K562 (cell line): ENCODE data around the gene COL6A1. TPM values are rescaled to one million over a fixed set of nuclear protein-coding genes. Genes with fewer than 3 reads are reported as not detected.

Experiments used
- ATAC-seq: fragments of 200-7000 bp; cut with Tn5 transposase; 3 replicates; pipeline ENCODE4 v1.9.1; 2020; ENCODE audit warnings: moderate library complexity
- BruUV-seq: library from RNA; stranded (reverse); fragments of 400-500 nt; replicated peaks from 2 replicates; lab custom pipeline; 2021; lab: Mats Ljungman, UMichigan
- CTCF ChIA-PET: fragments of 300-600 bp; formaldehyde crosslinking; extraction: SDS; loops from one replicate; lab custom pipeline; 2021; ENCODE audit warnings: low intra/inter-chr PET ratio; lab: Yijun Ruan, JAX
- POLR2A ChIA-PET: fragments of 300-600, 350-650 bp; sonication (Branson Sonifier 250); formaldehyde crosslinking; extraction: SDS; loops from one replicate; lab custom pipeline; 2021; ENCODE audit warnings: antibody characterized with exemption, inconsistent platforms; lab: Yijun Ruan, JAX
- DNase-seq, 4 experiments: peaks; one replicate each; pipeline versions ENCODE4 v3.0.0 to v3.0.0-alpha.2; 2011 to 2018; ENCODE audit warnings: low spot score in 3 of 4, mixed read lengths in 3 of 4; ENCODE audit errors: extremely low read depth in 1 of 4
- FAIRE-seq: peaks from 2 replicates; lab custom pipeline; 2011; peaks lifted over from hg19 to GRCh38; lab: Jason Lieb, UNC
- H2AFZ ChIP-seq: 2 replicates; pipeline ENCODE4 v1.6.0; 2011; ENCODE audit warnings: low read depth, low read length, control low read depth, inconsistent platforms
- H3K27ac ChIP-seq: fragments of 200-600 bp; 3 replicates; pipeline ENCODE4 v1.8.0; 2011; ENCODE audit warnings: low read depth, mild to moderate bottlenecking, control low read depth, inconsistent platforms, low read length, moderate library complexity, mixed read lengths; ENCODE audit errors: extremely low read depth
- H3K27me3 ChIP-seq, 2 experiments: fragments of 300-600 bp in 1 of 2; 2 replicates in 1 of 2; 3 replicates in 1 of 2; pipeline versions ENCODE4 v1.6.0 to v1.8.0; 2011; ENCODE audit warnings: inconsistent platforms in 2 of 2, low read length in 2 of 2, mild to moderate bottlenecking in 1 of 2, mixed read lengths in 1 of 2, moderate library complexity in 1 of 2; ENCODE audit not compliant: control insufficient read depth in 2 of 2, insufficient read depth in 2 of 2
- H3K36me3 ChIP-seq: fragments of 300-600 bp; 3 replicates; pipeline ENCODE4 v1.8.0; 2011; ENCODE audit warnings: mild to moderate bottlenecking, low read length, inconsistent platforms; ENCODE audit not compliant: control insufficient read depth, insufficient read depth
- H3K4me1 ChIP-seq, 2 experiments: fragments of 200-600 bp in 1 of 2; replicated peaks in 1 of 2; 2 replicates in 1 of 2; 3 replicates in 1 of 2; pipeline versions ENCODE4 v1.5.1 to v1.8.0; 2011; ENCODE audit warnings: inconsistent platforms in 2 of 2, low read length in 2 of 2, mild to moderate bottlenecking in 1 of 2, mixed read lengths in 1 of 2, moderate library complexity in 1 of 2; ENCODE audit not compliant: control insufficient read depth in 2 of 2, insufficient read depth in 2 of 2
- H3K4me2 ChIP-seq: 2 replicates; pipeline ENCODE4 v1.6.1; 2011; ENCODE audit warnings: low read length, control low read depth, inconsistent platforms, mixed read lengths; ENCODE audit not compliant: insufficient read depth
- H3K4me3 ChIP-seq: fragments of 200-600 bp; sonication (generic), shearing (Covaris generic); 2 replicates; pipeline ENCODE4 v1.5.1; 2016; ENCODE audit warnings: control low read depth, inconsistent platforms
- H3K79me2 ChIP-seq: fragments of 200-600 bp; 3 replicates; pipeline ENCODE4 v1.8.0; 2011; ENCODE audit warnings: low read length, inconsistent platforms; ENCODE audit not compliant: control insufficient read depth, insufficient read depth
- H3K9ac ChIP-seq, 2 experiments: 2 replicates each; pipeline versions ENCODE4 v1.6.0 to v1.6.1; 2011; ENCODE audit warnings: low read depth in 2 of 2, low read length in 2 of 2, control low read depth in 1 of 2, inconsistent platforms in 1 of 2, mild to moderate bottlenecking in 1 of 2, mixed read lengths in 1 of 2; ENCODE audit not compliant: insufficient read depth in 1 of 2
- H3K9me1 ChIP-seq: one replicate; pipeline ENCODE4 v1.6.0; 2011; ENCODE audit warnings: inconsistent platforms, mild to moderate bottlenecking, low read length, moderate library complexity; ENCODE audit not compliant: control insufficient read depth, insufficient read depth
- H3K9me3 ChIP-seq: replicated peaks from 2 replicates; pipeline ENCODE4 v1.5.1; 2011; ENCODE audit warnings: low read depth, low read length, inconsistent platforms; ENCODE audit not compliant: control insufficient read depth, insufficient read depth
- H4K20me1 ChIP-seq: replicated peaks from 2 replicates; pipeline ENCODE4 v1.6.1; 2011; ENCODE audit warnings: low read length, inconsistent platforms, mixed read lengths; ENCODE audit not compliant: control insufficient read depth, insufficient read depth
- ESRRA ChIP-seq: fragments of 450-650 bp; IDR thresholded peaks from 2 replicates; pipeline ENCODE4 v1.6.1; 2014; ENCODE audit warnings: low read depth, mild to moderate bottlenecking, moderate library complexity, borderline replicate concordance
- FOXK2 ChIP-seq, 2 experiments: fragments of 450-650 bp; IDR thresholded peaks in 1 of 2; conservative IDR thresholded peaks in 1 of 2; 2 replicates each; pipeline ENCODE4 v1.6.1; 2016; ENCODE audit warnings: low read depth in 2 of 2, mild to moderate bottlenecking in 1 of 2
- NRF1 ChIP-seq, 2 experiments: fragments of 450-650 bp; IDR thresholded peaks in 1 of 2; conservative IDR thresholded peaks in 1 of 2; 2 replicates each; pipeline ENCODE4 v1.6.1; 2014; ENCODE audit warnings: mild to moderate bottlenecking in 2 of 2
- ZBTB7A ChIP-seq: IDR thresholded peaks from 2 replicates; pipeline ENCODE4 v1.6.1; 2011; ENCODE audit warnings: low read depth, mild to moderate bottlenecking, low read length, moderate library complexity, borderline replicate concordance; ENCODE audit not compliant: control insufficient read depth
- WGBS: fragments of 100-300 bp; shearing (Covaris generic); methylation state at CpG from one replicate; pipeline ENCODE4 v1.1.6; 2016; ENCODE audit warnings: low coverage, mixed read lengths; ENCODE audit not compliant: insufficient coverage; ENCODE audit errors: missing lambda C conversion rate; 5-methylcytosine and 5-hydroxymethylcytosine counted together
- in situ Hi-C: fragments of 300-500 bp; cut with MboI; formaldehyde crosslinking; loops from 4 replicates; pipeline ENCODE4 v1.15.0; 2018; ENCODE audit warnings: inconsistent platforms, mixed read lengths
- intact Hi-C: fragments of 100-400 bp; cut with micrococcal nuclease; formaldehyde crosslinking; loops from 2 replicates; pipeline ENCODE4 v1.14.2; 2022
- polyA plus RNA-seq, 8 experiments: library from polyadenylated mRNA; depleted of rRNA in 4 of 8; stranded (reverse) in 5 of 8; unstranded in 3 of 8; fragments of >200 nt; fragmentation: Nextera tagmentation in 2 of 8; fragmentation: Illumina TruSeq in 1 of 8; extraction: Ambion mirVana in 2 of 8; extraction: Trizol in 1 of 8; gene quantifications; 2 replicates each; pipeline versions ENCODE4 v1.2.1 to v1.2.3, GENCODE V29; 2011 to 2014; ENCODE audit warnings: inconsistent platforms in 1 of 8, missing spikeins in 1 of 8
- total RNA-seq, 7 experiments: library from RNA; depleted of rRNA in 6 of 7; stranded (reverse); fragments of >200 nt in 6 of 7; fragmentation: Illumina TruSeq in 2 of 7; extraction: Trizol in 2 of 7; gene quantifications; 2 replicates each; pipeline versions ENCODE4 v1.2.1 to v1.2.3, GENCODE V29; 2011 to 2021; ENCODE audit warnings: low replicate concordance in 1 of 7
- TF ChIP-seq, protein P1 (sequence below), 2 experiments: IDR thresholded peaks; 2 replicates each; pipeline ENCODE4 v1.6.1; 2011; ENCODE audit warnings: borderline replicate concordance in 1 of 2, control low read depth in 1 of 2, low read depth in 1 of 2, low read length in 1 of 2, mild to moderate bottlenecking in 1 of 2, mixed read lengths in 1 of 2, moderate library complexity in 1 of 2; ENCODE audit not compliant: insufficient read depth in 1 of 2, insufficient read length in 1 of 2, poor library complexity in 1 of 2, severe bottlenecking in 1 of 2; ENCODE audit errors: extremely low read depth in 1 of 2
- TF ChIP-seq, protein P2 (sequence below), 2 experiments: fragments of 450-650 bp; formaldehyde crosslinking in 1 of 2; IDR thresholded peaks; 2 replicates each; pipeline versions ENCODE4 v1.4.0 to v1.6.1; 2014 to 2020; ENCODE audit warnings: mild to moderate bottlenecking in 2 of 2, borderline replicate concordance in 1 of 2, low read depth in 1 of 2

Gene COL6A1
- total and polyA plus RNA-seq, 9 of the 15 experiments (the other 6 are each of a cell fraction or from before 2014, with no cell fraction given), result 0.07 to 1.3 (median 0.14) TPM; not detected in 3

DNA sequence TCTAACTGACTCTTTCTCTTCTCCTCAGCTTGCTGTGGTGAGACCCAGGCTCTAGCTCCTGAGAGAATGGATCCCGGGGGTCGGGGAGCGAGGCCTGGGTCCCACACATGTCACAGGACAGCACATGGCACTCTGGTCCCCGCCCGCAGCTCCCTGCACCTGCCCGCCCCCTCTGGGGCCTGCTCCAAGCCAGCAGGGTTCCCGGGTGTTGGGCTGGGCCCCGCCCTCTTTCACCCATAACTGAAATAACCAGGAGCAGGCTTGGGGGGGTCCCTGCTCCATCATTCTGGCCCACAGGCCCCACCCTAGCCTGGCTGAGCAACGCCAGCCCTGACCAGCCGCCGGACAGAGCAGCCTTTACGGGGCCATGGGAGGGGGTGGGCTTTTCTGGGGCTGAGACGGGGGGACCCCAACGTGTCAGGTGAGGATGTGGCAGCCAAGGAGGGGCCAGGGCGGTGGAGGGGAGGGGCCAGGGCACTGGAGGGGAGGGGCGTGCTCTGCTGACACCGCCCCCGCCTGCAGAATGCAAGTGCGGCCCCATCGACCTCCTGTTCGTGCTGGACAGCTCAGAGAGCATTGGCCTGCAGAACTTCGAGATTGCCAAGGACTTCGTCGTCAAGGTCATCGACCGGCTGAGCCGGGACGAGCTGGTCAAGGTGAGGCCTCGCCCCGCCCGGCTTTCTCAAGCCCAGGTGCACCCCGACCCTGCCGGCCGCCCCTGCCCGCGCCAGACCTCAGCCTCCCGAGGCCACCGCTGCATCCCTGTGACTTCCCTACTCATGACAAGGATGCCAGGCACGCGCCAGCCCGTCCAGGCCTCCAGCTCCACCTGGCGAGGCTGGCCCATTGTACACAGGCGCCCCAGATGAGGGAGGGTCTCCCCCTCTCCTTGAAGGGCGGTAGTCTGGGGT lies 19.4 kb downstream of the COL6A1 start:
- H3K9me1 ChIP-seq, result no peaks in the 10 kb centered on the region
- ATAC-seq (peak; percentile 83), DNase-seq (peak in 3 of 4 experiments; percentile 58 to 76 (median 75)), FAIRE-seq (no peak)
- H2AFZ ChIP-seq, result 0 out of 2 replicates have a peak overlapping the region, but pooled peaks have one; percentile 31
- H4K20me1 ChIP-seq, result peaks cover 3% of the 10 kb centered on the region
- H3K36me3 ChIP-seq, result no peaks in the 10 kb centered on the region
- 15% methylated on average over 28 of the region's 44 CpGs for WGBS
- no peak overlapping the region for H3K27ac ChIP-seq
- intact Hi-C loops, result no loop called here
- BruUV-seq, result no TSS peak
- H3K9me3 ChIP-seq, result no peaks in the 10 kb centered on the region
- TF ChIP-seq, protein P1, sequence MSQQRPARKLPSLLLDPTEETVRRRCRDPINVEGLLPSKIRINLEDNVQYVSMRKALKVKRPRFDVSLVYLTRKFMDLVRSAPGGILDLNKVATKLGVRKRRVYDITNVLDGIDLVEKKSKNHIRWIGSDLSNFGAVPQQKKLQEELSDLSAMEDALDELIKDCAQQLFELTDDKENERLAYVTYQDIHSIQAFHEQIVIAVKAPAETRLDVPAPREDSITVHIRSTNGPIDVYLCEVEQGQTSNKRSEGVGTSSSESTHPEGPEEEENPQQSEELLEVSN (IDR thresholded peaks at IDR 0.05; ENCODE audit: borderline replicate concordance in 1 of 2, extremely low read depth in 1 of 2, insufficient read depth in 1 of 2, insufficient read length in 1 of 2, low read depth in 1 of 2, low read length in 1 of 2, poor library complexity in 1 of 2, severe bottlenecking in 1 of 2), result peak in 1 of 2 experiments; percentile 19
- TF ChIP-seq NRF1 (conservative IDR thresholded peaks at IDR 0.05 in 1 of 2, IDR thresholded peaks at IDR 0.05 in 1 of 2) (peak in 1 of 2 experiments; percentile 17; a peak in 1 of 4 replicates), ZBTB7A (no peak), FOXK2 (conservative IDR thresholded peaks at IDR 0.05 in 1 of 2, IDR thresholded peaks at IDR 0.05 in 1 of 2; ENCODE audit: low read depth in 2 of 2) (no peak), ESRRA (peak; percentile 53)
- TF ChIP-seq, protein P2, sequence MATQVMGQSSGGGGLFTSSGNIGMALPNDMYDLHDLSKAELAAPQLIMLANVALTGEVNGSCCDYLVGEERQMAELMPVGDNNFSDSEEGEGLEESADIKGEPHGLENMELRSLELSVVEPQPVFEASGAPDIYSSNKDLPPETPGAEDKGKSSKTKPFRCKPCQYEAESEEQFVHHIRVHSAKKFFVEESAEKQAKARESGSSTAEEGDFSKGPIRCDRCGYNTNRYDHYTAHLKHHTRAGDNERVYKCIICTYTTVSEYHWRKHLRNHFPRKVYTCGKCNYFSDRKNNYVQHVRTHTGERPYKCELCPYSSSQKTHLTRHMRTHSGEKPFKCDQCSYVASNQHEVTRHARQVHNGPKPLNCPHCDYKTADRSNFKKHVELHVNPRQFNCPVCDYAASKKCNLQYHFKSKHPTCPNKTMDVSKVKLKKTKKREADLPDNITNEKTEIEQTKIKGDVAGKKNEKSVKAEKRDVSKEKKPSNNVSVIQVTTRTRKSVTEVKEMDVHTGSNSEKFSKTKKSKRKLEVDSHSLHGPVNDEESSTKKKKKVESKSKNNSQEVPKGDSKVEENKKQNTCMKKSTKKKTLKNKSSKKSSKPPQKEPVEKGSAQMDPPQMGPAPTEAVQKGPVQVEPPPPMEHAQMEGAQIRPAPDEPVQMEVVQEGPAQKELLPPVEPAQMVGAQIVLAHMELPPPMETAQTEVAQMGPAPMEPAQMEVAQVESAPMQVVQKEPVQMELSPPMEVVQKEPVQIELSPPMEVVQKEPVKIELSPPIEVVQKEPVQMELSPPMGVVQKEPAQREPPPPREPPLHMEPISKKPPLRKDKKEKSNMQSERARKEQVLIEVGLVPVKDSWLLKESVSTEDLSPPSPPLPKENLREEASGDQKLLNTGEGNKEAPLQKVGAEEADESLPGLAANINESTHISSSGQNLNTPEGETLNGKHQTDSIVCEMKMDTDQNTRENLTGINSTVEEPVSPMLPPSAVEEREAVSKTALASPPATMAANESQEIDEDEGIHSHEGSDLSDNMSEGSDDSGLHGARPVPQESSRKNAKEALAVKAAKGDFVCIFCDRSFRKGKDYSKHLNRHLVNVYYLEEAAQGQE (IDR thresholded peaks at IDR 0.05; ENCODE audit: borderline replicate concordance), result peak; percentile 49; the same call in 1 of the 2 replicates
- TF ChIP-seq, protein P2 (CRISPR knock-in tag; IDR thresholded peaks at IDR 0.05; ENCODE audit: low read depth), result no peak
- CTCF ChIA-PET, result no interaction called here
- H3K9ac ChIP-seq, result no peak overlapping the region; a peak in 1 of 4 replicates
- H3K79me2 ChIP-seq, result no peaks in the 10 kb centered on the region
- in situ Hi-C loops, result no loop called here
- H3K4me2 ChIP-seq, result 0 out of 2 replicates have a peak overlapping the region, but pooled peaks have one; percentile 37
- POLR2A ChIA-PET, result interaction anchor here (0.7 kb wide), 1 partner anchor 8 kb away, joined by 3 read pairs; no protein-coding TSS in a partner anchor
- no peak overlapping the region for H3K4me3 ChIP-seq
- peaks cover 0 to 56% of the 10 kb centered on the region in 2 experiments; a peak in 2 of 5 replicates for H3K4me1 ChIP-seq
- peaks cover 12 to 68% of the 10 kb centered on the region in 2 experiments for H3K27me3 ChIP-seq
